Measurements from ENCODE around the gene GDAP2.
A peak's percentile ranks its signal among the peaks of the same experiment; 100 is the strongest.

GDAP2 gene

GRCh38 chr1:117838911-117839310 lies 90.5 kb downstream of the GDAP2 start:
- DNase-seq = no peak

- DNase-seq = no peak
Measured at GRCh38 chr1:117836069-117836468, 93.4 kb downstream of the GDAP2 start.

DNA sequence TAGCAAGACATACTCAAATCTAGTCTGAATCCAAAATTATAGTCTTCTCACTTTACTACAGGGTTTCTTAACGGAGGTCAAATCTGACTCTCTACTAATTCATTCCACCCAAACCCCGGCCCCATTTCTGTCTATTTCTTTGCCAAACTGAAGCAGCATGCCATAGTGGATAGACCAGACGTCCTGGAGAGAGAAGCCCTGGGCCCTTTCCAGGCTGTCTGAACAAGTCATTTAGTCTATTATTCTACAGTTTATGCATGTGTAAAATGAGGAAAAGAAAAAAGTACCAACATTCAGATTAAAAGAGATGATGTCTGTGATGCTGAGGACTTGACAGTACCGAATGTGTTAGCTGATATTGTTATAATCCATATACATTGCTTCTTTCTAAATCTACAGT lies 95.0 kb downstream of the GDAP2 start:
- no peak for DNase-seq

GRCh38 chr1:117832453-117832852 lies 97.0 kb downstream of the GDAP2 start:
- no peak for DNase-seq

- no peak for DNase-seq
Measured at GRCh38 chr1:117830222-117830621, 99.2 kb downstream of the GDAP2 start.

GRCh38 chr1:117828201-117828600 lies 101.2 kb downstream of the GDAP2 start:
- peak; percentile 67 for DNase-seq

- DNase-seq = no peak
Measured at GRCh38 chr1:117826540-117827078, 102.8 kb downstream of the GDAP2 start.

- DNase-seq = no peak
Measured at GRCh38 chr1:117826119-117826518, 103.3 kb downstream of the GDAP2 start.

GRCh38 chr1:117825414-117825813 lies 104.0 kb downstream of the GDAP2 start:
- DNase-seq = no peak

DNA sequence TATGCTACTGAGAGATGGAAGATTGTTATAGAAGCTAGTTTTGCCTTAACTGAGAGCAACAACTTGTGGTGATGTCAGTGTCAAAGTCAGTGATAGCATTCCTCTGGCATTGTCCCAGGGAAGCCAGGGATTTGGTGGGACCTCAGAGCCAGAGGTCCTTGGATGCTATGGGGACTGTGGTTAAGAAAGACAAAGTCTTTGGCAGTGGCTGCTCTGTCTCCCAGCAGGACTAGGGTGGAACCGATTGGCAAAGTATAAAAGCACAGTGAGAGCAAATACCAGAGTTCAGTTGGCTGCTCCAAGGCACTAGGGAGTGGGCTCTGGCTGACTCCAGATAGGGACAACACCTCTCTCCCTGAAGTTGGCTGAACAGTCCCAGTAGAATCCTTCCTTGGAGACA lies 104.8 kb downstream of the GDAP2 start:
- DNase-seq = no peak

DNA sequence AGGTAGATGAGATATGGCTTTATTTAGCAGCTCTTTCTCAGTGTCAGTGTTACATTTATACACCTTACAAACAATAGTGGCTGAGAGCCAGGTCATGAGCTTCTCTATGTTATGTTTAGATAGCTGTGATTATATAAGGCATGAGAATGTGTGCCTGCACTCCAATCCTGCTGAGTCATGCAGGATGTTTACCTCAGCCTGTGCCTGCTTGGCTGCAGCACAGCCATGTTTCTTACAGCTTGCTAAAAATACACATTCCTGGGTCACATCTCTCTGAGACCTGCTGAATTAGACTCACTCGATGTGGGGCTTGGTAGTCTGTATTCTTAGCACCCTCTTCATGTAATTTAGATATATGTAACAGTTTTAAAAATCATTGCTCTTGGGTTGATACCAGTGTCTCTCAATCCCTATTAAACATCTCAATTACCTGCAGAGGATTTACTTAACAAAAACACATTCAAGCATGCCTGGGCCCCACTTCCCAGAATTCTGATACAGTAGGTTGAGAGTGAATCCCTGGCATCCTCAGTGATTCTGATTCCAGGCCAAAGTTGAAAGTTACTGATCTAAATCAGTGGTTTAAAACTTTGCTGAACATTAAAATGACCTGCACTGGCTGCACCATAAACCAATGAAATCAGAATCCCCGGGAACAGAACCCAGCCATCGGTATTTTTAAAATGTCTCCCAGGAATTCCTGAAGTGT lies 107.5 kb downstream of the GDAP2 start:
- no peak for DNase-seq

- no peak for DNase-seq
Measured at GRCh38 chr1:117821382-117821755, 108.1 kb downstream of the GDAP2 start.

DNA sequence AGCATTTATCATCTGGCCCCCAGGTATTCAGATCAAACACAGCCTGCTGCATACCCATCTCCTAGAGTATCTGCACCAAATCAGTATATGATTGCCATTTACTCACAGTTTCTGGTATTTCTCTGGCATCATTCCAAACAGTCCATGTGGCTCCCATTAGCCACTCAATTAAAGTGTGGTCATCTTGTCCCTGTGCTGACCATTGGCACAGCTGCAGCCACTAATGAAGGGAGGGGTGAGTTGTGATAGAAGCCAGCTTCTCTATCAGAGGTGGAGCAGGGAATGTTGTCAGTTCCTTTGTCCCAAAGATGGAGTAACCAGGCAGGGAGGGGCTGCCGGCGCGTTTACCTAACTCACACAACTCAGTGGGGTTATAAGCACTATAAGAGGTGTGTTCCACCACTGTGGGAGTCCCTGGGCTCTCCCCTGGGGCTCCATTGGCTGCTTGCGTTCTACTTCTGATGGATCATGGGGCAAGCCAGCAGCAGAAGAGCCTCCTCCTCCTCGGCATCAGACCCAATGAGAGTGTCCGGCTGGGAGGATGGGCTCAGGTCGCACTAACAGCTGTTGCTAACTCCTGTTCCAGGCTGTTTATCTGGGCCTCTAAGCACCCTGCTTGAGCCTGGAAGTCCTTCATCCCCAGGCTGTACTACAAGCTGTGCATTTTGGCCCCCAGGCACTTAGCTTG lies 108.6 kb downstream of the GDAP2 start:
- no peak for DNase-seq

GRCh38 chr1:117820096-117820495 lies 109.3 kb downstream of the GDAP2 start:
- no peak for DNase-seq

- no peak for DNase-seq
Measured at GRCh38 chr1:117819301-117819700, 110.1 kb downstream of the GDAP2 start.

DNA sequence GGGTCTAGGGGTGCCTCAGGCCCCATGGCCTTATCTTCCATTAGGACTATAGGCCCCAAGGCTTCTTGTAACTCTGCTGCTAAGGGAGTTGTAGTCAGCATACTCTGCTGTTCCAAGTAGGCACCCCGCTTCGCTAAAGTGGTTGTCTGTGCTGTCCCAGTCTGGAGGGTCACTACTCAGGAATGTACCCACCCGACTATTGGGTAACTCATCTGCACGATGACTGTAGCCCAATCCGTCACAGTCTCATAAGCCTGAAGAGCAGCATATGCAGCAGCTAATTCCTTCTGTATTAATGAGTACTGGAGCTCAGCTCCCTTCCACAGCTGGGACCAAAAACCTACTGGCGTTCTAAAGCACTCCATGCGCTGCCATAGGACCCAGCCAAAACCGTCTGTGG lies 111.0 kb downstream of the GDAP2 start:
- no peak for DNase-seq

DNA sequence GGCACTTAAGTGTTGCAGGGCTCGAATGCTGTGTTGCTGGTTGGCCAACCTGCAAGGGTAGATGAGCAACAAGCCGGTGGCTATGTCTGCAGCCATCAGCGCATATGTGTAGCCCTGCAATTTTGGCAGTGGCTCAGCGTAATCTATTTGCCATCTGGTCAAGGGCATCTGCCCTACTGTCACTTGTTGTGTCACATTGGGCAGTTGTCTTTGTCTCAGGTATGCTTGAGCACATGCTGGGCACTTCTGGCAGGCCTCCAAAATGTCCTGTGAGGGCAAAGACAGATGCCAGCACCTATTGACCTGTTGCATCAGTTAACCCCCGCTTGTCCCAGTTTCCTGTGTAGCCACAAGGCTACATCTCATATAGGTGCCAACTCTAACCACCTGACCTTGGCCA lies 111.8 kb downstream of the GDAP2 start:
- DNase-seq = no peak

DNA sequence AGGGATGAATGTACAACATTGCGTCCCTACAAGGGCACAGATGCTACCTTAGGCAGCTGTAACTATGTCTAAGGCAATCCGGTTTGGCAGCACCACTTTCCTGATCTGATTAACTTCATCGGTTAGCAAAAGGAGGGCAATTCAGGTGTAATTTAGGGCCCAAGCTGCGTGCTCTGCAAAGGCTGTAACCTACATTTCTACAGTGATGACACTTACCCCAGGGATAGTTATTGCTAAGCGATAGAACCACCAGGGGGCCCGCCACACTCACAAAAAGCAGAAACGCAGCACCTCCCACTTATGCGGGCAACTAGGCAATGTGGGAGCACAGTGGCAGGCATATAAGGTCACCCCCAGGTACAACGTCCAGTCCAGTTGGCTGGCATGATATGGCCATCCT lies 113.5 kb downstream of the GDAP2 start:
- DNase-seq = no peak

DNA sequence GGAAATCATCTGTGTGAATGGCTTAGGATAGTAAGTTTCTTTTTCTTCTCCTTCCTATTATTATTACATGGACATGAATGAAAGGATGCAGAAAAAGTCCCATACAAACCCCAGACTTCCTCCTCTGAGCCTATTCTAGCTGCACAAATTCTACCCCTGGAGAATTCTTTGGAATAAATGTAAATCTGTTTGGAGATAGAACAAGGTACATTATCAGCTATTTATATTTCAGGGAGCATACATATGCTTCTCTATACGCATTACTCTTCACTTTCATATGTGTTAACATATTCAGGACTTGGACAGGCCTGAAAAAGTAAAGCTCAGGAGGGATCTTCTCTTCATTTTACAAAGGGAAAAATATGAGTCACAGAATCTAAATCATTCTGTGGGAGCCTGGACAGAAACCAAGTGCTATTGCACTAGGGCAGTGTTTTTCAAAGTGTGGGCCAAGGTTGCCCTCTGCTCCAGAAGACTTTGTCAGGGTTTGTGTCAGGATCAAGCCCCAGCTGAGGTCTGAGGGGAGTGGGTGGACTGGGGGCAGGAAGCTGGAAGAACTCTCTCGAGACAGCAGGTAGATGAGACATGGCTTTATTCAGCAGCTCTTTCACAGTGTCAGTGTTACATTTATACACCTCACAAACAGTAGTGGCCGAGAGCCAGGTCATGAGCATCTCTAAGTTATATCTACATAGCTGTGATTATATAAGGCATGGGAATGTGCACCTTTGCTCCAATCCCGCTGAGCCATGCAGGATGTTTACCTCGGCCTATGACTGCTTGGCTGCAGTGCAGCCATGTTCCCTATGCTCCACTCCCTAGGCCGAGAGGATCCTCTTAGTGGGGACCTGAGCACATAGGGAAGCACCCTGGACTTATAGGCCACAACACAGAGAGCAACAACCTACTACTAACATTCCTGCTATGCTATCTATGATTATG lies 114.3 kb downstream of the GDAP2 start:
- DNase-seq = no peak
